WI38 (cell line): ENCODE results near the gene RELT.

Experiments used
- H3K4me3 ChIP-seq: 2 replicates; pipeline ENCODE4 v1.5.1; 2011; ENCODE audit warnings: low read depth, mild to moderate bottlenecking, control low read depth, low read length
- TF ChIP-seq, protein P1 (sequence below): IDR thresholded peaks from 2 replicates; pipeline ENCODE4 v1.5.1; 2012; ENCODE audit warnings: low read depth, mild to moderate bottlenecking, control low read depth, low read length

Gene RELT

DNA sequence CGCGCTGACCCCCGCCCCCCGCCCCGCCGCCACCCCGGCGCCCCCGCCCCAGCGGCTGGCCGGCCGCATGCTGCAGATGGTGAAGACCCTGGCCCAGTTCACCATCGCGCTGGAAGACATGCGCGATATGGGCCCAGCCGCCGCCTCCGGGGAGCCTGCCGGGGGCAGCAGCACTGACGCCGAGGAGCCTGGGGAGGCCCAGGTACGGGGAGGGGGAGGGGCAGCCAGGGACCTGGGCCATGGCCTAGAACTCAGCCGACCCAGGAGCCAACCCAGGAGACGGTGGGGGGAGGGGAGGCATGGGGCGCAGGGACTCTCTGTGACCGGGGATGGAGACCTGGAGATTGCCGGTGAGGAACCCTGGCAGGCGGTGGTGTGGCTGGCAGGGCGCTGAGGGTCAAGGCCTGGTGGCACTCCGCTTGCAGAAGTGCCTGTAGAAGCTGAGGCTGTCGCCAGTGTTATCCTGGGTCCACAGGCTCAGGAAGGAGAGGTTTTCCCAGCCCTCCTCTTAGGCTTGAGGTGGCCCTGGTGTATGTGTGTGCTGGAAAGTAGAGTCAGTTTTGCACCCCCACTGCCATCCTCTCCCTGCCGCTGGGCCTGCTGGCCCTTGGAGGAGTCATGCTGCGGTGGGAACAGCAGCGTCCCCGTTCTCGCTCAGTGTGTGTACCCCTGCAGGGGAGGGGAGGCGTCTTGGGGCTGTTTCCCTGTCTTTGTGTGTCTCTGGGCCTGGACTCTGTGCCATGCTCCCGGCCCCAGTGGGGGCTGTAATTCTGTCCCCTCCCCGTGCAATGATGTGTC, 32.9 kb upstream of the RELT start:
- no peak overlapping the region for H3K4me3 ChIP-seq
- TF ChIP-seq, protein P1, sequence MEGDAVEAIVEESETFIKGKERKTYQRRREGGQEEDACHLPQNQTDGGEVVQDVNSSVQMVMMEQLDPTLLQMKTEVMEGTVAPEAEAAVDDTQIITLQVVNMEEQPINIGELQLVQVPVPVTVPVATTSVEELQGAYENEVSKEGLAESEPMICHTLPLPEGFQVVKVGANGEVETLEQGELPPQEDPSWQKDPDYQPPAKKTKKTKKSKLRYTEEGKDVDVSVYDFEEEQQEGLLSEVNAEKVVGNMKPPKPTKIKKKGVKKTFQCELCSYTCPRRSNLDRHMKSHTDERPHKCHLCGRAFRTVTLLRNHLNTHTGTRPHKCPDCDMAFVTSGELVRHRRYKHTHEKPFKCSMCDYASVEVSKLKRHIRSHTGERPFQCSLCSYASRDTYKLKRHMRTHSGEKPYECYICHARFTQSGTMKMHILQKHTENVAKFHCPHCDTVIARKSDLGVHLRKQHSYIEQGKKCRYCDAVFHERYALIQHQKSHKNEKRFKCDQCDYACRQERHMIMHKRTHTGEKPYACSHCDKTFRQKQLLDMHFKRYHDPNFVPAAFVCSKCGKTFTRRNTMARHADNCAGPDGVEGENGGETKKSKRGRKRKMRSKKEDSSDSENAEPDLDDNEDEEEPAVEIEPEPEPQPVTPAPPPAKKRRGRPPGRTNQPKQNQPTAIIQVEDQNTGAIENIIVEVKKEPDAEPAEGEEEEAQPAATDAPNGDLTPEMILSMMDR = no peak

DNA sequence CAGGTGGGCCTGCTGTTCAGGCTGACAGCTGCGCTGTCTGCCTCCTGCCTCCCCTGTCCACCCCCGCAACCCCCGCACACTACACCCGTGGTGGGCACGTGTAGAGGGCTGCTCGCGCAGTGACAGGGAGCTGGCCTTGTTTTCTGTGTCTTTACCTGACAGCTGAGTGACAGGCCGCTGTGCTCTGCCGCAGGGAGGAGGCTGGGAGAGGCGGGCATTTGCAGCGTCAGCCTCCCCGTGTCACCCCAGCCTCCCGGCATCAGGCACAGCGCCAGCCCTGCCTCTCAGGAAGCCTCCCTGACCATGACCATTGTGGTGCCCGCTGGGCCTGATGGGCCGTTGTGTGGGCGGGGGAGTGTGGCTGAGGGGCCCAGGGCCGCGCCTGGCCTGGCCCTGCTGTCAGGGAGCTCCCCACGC, 32.0 kb upstream of the RELT start:
- TF ChIP-seq, protein P1 = no peak
- no peak overlapping the region for H3K4me3 ChIP-seq

DNA sequence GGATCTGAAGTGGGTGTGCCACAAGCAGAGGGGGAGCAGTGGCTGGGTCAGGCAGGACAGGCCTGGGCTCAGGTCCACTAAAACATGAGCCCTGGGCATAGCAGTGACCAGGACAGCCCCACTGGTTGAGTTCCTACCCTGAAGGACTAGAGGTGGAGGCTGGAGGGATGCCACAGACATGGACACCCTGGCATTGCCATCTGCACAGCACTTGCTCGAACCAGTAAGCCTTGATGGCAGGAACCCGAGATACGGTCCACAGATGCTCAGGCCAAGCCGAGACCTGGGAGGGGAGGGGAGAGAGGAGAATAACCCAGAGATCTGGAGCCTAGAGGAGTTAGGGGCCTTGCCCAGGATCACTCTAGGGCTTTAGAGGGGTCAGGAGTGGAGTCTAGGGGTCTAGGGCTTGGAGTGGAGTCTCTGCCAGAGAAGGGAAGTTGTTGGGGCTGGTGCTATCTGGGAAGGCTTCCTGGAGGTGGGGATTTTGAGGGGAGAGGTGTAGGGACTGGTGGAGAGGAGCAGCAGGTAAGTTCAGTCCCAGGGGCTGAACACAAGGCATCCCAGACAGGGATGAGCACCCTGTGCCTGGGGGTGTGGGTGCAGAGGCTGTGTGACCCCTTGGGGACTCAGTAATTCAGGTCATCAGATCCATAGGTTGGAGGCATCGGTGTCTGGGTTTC, 30.6 kb upstream of the RELT start:
- TF ChIP-seq, protein P1 = no peak
- no peak overlapping the region for H3K4me3 ChIP-seq

DNA sequence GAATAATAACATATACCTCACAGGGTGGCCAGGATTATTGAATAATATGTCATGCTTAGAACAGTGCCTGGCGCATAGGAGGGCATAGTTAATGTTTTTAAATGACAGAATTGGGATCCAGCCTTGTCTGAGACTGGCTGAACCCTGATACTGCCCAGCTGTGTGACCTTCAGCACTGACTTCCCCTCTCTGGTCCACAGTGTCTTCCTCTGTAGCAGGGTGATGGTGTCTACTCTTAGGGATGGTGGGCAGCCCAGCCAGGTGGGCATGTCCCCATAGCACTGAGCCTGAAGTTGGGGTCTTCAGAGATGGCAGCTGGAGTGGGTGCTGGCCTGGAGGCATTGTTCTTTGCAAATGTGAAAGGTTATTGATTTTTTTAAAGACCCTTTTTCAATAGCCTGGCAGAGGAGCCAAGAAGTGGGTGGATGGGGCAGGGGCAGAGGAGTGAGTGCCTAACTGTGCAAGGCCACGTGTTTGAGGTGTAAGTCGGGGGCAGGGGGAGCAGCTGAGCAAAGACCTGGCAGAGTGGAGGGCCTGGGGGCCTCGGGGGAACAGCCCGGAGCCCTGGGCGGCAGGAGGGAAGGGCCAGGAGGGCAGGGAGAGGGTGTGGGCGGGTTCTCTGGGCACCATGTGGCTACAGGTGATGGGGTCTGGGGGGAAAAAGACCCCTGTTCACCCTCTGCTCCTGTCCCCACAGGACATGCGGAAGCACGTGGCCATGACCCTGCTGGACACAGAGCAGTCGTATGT, 29.8 kb upstream of the RELT start:
- H3K4me3 ChIP-seq = no peak overlapping the region

DNA sequence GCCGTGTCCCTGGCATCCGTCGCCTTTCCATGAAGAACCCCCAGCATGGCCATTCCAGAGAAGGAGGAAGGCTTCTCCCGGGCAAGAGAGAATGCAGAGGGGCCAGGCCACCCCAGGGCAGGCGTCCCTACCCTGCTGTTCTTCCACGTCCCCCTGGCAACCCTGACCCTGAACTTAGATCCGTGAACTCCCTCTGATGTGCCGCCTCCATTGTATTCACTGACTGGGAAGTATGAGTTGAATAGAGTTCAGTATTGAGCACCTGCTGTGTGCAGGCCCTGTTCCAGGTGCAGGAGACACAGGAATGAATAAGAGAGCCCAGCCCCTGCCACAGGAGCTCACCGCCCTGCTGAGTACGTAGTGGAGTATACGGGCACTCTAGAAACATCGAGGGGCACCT, 29.1 kb upstream of the RELT start:
- TF ChIP-seq, protein P1 = no peak
- no peak overlapping the region for H3K4me3 ChIP-seq

More for the DNA sequence above, 29.8 kb upstream of the RELT start:
- TF ChIP-seq, protein P1 = no peak

DNA sequence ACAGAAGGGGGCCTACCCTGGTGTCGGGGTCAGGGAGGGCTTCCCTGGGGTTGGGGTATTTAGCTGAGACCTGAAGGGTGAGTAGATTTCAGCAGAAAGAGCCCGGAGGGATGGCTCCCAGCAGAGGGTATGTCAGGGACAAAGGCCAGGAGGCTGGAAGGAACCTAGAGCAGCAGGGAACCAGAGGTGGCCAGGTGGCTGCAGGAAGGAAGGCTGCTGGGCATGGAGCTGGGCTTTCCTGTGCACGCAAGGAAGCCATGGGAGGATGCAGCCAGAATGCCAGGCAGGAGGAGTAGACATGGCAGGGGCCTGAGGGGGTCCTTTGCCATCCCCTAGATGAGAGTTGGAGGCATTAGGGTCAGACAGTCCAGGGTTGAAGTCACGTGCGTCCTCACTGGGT, 27.4 kb upstream of the RELT start:
- TF ChIP-seq, protein P1 = no peak
- H3K4me3 ChIP-seq = no peak overlapping the region
